Astrocyte (in vitro differentiated cells and primary cell): Measurements from ENCODE around the gene EDNRA.

Experiments used
- CTCF ChIP-seq: IDR thresholded peaks from 2 replicates; pipeline ENCODE4 v1.5.1; 2011; ENCODE audit warnings: low read depth, mild to moderate bottlenecking, inconsistent platforms, low read length, moderate library complexity; ENCODE audit not compliant: insufficient read depth
- EZH2 ChIP-seq: IDR thresholded peaks from 2 replicates; pipeline ENCODE4 v1.6.1; 2012; ENCODE audit warnings: mild to moderate bottlenecking, low read length, inconsistent platforms; ENCODE audit not compliant: insufficient read depth

GRCh38 chr4:147465461-147465860 lies 15.4 kb upstream of the EDNRA start:
- TF ChIP-seq CTCF (no peak), EZH2 (no peak)
